HG02642 (cell line): ENCODE data around the gene APBB2.

Experiments
- ATAC-seq: cut with Tn5 transposase; IDR thresholded peaks from one replicate; pipeline ENCODE4 v1.9.1; 2021; ENCODE audit warnings: mild to moderate bottlenecking; ENCODE audit not compliant: unreplicated experiment, poor library complexity

Gene APBB2

DNA sequence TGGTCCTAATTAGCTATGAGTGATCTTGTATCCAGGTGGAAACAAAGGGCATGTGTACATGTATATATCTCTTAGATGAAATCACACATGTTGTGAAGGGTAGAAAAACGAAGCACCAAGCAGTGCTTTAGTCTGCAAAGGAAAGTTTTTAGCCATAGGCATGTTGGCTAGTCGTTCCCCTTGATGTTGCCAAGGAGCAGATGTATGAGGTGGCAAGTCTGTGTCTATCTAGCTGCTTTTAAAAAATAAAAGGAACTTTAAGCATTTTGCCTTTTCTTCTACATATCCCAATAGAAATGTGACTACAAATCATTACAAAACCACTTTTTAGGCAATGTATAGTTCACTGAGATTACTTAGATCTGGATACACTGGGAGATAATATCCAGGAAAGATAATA, 401.5 kb downstream of the APBB2 start:
- ATAC-seq = no peak

DNA sequence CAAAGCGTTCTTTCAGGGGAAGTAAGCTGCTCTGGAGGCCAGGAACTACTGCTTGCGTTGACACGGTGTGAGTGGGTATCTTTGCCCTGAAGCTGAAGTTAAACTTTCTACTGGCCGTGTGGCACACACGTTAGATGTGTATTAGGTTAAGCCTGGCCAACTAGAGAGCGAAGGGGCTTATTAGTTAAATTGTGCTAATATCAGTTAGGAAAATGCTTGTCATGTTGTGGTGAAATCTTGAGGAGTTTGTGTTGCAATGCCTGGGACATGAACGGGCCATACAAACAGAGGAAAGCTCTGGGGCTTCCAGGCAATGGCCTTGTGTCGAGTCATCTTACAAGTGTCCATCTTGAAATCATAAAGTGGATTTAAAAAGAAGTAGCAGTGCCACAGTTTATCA, 402.0 kb downstream of the APBB2 start:
- no peak for ATAC-seq

DNA sequence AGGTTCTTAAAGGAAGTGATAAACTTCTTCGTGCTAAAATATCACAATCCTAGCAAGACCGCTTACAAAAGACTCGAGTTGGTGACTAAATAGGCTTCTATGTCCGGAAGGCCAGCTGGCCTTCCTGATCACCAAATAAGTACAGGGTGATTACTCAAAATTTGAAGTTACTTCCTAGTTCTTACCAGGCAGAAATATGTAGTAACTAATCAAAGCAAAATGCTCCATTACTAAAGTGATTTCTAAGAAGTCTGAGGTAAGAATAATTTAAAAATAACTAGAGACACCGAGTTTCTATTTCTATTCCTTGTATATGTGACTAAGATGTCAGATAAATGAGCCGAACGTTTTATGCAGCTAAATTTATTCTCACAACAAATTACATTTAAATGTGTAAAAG, 402.4 kb downstream of the APBB2 start:
- no peak for ATAC-seq

DNA sequence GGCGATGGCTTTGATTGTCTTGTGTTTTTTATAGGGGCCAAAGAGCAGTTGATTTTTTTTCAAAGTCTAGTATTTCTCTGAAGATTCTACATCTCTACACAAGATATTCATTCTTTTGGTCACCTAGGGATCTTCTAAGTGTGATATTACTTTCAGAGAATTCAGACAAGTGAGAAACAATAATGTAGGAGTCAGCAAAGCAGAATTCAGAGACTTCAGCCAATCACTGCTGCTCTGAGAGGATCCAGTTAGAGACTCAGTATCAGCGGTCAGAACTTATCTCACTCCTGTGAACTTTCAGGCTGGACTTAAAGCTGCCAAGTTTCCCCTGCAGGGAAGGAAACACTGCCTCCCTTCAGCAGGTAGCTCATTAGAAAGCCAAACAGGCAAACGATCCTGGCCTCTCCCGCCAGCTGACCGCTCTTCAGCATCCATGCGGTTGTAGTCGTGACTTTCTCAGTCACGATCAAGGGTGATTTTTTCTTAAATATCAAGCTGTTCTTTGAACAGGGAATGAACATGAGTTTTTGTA, 405.4 kb downstream of the APBB2 start:
- no peak for ATAC-seq

DNA sequence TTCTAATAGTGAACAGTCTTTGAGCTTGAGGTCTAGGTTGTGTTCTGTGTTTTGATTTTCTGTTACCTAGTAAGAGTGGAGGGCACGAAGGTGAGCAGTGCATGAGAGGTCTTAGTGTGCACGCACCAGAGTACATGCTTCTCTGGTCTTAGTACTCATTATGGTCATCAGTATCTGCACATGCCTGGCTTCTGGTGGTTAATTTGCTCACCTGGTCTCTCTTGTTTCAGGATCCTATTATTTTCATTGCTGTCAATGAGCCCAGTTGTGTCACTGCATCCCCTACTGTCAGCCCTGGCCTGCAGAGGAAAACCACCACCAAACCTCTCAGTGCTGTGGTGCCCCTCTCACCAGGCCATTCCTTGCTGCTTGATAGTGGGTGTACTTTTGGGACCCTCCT, 409.7 kb downstream of the APBB2 start:
- ATAC-seq = no peak

DNA sequence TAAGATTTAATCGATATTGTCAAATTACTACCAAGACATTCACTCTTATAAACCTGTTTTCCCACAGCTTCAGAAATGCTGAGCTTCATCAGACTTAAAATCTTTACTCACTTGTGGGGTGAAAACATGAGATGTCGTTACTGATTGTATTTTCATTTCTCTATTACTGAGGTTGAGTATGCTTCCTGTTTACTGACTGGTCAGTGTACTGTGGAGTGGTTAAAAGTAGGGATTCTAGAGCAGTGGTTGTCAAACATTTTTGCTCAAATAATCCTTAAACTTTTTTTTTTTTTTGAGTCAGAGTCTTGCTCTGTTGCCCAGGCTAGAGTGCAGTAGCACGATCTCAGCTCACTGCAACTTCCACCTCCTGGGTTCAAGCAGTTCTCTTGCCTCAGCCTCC, 414.3 kb downstream of the APBB2 start:
- peak; percentile 71 for ATAC-seq

DNA sequence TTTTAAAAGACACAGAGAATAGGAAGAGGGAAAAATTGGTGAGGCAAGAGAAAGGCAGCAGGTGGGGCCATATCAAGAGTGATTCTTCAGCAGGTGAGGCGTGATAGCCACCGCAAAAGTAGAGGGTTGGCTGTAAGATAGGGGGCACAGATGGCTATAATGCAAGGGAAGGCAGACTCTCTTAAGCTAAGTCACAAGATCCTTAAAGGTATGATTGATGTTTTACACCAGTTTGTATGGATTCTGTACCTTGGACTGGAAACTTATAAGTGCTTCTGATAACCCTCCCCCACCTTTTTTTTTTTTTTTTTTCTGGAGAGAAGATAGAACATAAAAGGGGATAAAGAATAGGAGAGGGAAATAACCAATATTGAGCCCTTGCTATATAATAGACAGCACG, 424.6 kb downstream of the APBB2 start:
- ATAC-seq = no peak

DNA sequence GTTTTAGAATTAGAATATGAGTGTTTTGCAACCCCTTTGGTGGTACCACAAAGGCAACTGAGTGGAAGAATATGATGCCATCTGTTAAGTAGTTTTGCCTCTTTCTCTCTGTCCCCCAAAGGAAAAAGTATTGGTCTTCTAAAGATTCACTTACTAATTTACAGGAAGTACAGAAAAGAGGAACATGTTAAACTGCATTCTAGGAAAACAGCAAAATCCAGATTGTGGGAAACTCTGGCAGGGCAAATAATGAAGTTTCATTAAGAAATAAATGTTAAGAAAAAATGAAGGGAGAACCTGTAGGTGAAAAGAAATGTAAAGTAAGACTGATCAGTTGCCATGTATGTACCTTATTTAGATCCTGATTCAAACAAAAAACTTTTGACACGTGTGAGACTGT, 425.3 kb downstream of the APBB2 start:
- ATAC-seq = no peak

DNA sequence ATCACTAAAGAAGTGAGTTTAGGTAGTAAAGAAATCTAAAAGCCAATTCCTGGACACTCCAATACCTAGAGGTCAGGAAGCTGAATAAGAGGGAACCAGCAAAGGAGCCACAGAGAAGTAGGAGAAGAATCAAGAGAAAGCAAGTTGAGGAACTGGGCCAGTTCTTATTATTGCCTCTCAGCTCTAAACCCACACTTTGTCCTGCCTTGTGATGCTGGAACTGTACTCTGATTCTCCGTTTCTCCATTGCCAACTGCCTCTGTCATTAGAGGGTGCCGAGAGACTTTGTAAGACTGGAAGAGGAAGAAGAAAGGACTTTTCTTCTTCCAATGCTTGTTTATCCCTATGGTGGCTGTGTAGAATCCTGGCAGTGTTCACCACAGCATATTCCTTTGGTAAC, 426.0 kb downstream of the APBB2 start:
- ATAC-seq = no peak

DNA sequence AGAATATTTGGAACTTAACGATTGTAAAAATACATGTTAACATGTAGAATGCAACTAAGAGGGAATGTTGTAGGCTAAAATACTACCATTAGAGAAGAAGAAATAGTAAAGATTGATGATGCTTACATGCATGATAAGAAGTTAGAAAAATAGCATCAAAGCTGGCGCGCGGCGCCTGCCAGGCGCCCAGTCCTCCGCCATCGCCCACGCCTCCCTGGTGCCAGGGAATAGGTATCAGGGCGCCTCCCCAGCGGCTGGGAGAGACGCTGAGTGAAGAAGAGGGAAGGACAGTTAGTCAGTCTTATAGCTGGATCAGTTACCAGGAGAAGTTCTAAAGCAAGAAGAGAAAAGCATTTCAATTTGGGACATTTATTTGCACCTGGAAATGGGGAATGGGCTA, 428.6 kb downstream of the APBB2 start:
- ATAC-seq = no peak

DNA sequence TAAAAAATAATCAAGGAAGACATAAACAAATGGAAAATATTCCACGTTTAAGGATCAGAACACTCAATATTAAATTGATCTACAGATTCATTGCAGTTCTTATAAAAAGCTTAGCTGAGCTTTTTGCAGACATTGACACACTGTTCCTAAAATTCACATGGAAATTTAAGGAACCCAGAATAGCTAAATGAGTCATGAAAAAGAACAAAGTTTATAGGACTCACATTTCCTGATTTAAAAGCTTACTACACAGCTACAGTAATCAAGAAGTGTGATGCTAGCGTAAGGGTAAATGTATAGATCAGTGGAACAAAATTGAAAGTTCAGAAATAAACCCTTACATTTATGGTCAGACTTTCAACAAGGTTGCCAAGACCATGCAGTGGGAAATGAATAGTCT, 431.5 kb downstream of the APBB2 start:
- ATAC-seq = no peak

DNA sequence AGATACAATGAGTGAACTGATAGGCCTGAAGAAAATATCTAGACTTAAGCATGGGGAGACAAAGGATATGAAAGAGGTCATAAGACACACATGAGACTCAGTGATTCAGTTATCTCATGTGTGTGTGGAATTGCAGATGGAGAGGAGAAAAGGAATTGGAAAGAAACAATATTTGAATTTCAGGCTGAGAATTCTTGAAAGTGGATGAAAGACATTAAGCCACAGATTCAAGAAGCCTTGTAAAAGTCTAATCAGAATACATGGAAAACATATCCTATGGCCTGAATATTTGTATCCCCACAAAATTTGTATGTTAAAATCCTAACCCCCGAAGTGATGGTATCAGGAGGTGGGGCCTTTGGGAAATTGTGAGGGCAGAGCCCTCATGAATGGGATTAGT, 436.3 kb downstream of the APBB2 start:
- no peak for ATAC-seq

DNA sequence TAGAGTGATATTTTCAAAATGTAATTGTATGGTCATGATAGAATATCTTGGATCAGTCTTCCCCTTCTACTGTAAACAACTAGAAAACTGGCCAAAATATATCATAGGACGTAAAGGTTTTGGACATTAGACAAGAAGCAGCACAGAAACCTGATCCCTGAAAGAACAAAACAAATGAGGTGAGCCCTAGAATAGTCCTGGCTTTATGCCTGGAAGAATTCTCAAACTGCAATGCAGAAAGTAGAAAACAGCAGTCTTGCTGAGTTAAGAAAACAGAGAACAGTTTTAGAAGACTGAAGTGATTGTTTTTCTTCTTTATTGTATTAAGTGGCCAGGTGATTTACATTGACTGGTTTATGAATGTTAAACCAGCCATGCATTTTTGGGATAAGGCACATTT, 445.1 kb downstream of the APBB2 start:
- no peak for ATAC-seq

DNA sequence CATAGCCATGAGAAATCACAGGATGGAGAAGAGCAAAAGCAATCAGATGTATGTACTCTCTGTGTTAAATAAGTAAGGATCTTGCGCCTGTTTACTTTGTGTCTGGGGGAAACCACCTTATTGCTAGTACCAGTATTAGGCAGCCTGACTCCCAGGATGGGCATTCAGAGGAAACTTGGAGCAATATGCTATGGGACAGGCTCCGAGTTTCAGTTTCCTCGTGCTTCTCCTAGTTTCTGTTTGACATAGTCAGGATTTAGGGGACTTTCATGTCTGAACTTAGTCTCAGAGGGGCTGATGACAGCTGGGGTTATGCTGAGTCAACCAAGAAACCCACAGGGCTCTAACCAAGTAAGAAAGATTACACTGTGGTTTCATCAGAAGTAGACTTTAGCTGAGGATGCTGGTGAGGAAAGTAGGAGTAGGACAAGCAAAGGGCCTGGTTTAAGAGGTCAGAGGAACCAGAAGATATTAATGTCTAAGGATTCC, 451.1 kb downstream of the APBB2 start:
- ATAC-seq = peak; percentile 99
